Inflammatory macrophage treated with lipopolysaccharide for 1 hour (primary cell): ENCODE data around the gene FGF7.
A peak's percentile ranks its signal among the peaks of the same experiment; 100 is the strongest.
"Not testable (repeated sequence)": the region's sequence is repeated elsewhere in the genome, so short reads cannot be mapped to it uniquely, and the experiment has no call there.

ENCODE experiments used
- DNase-seq, 2 donors: peaks; one replicate each; pipeline ENCODE4 v3.0.0-alpha.2; 2020 to 2022

FGF7 gene

GRCh38 chr15:49439678-49440395 lies 16.8 kb downstream of the FGF7 start:
- no peak for DNase-seq

GRCh38 chr15:49441356-49441755 lies 18.3 kb downstream of the FGF7 start:
- DNase-seq, result no peak

- no peak for DNase-seq
Observed at GRCh38 chr15:49441816-49442215, 18.8 kb downstream of the FGF7 start.

DNA sequence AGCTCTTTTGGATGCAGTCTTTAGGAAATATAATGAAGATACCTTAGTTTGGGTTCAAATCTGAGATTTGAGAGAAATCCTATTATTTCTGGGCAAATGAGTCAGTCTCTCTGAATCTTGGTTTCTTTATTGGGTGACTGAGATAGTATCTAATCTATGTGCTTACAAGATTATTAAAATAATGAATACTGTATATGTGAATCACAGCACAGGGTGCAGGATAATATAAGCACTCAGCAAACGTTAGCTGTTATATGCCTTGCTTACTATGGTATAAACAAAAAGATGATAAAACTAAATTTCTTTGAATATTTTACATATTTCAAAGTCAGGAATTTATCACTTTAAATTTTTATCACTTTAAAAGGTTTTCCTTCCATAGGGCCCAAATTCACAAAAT lies 29.6 kb downstream of the FGF7 start:
- DNase-seq, result no peak

GRCh38 chr15:49456166-49456565 lies 33.1 kb downstream of the FGF7 start:
- no peak for DNase-seq

GRCh38 chr15:49458145-49458544 lies 35.1 kb downstream of the FGF7 start:
- DNase-seq, result no peak

DNA sequence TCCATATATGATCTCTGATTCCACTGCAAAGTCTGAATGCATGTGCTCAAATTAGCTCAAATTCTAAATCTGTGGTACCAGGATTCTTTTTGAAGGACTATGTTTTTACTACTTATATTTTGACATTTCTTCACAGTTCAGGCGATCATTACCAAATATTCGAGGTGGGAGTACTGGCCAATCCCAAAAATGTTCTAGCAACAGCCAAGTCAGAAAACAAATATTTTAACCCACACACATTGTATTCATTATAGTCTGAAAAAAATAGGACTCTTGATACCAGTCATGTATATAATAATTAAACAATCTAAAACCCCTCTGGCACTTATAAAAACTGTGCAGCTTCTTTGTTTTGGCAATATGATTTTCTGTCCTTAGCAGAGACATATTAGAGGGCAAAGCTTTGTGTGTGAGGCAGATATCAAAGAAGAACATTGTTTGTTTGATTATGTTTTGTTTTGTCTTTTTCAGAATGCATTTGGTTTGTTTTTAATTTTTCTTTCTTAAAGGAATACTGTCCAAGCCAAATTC lies 37.4 kb downstream of the FGF7 start:
- no peak for DNase-seq

GRCh38 chr15:49462232-49462844 lies 39.3 kb downstream of the FGF7 start:
- DNase-seq, result peak; percentile 24 to 64

GRCh38 chr15:49464522-49464921 lies 41.5 kb downstream of the FGF7 start:
- no peak for DNase-seq

DNA sequence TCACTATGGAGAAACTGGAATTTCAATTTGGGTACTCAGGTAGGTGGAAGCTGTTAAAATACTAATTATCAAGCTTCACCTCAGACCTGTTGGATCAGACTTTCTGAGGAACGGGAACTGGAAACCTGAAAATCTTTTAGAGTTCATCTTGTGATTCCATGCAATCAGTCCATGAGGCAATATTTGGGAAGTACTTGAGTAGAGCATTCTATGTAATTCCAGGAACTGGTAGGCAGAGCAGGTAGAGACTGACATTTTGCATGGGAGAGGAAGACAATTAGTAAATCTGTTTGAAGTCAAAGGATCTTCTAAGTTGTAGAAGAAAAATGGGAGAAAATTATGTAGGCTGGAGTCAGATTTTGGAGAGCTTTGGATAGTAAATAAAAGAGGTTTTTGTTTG lies 43.1 kb downstream of the FGF7 start:
- peak; percentile 17 to 28 for DNase-seq

- DNase-seq, result no peak
Observed at GRCh38 chr15:49467746-49468480, 44.9 kb downstream of the FGF7 start.

GRCh38 chr15:49468481-49468839 lies 45.4 kb downstream of the FGF7 start:
- no peak for DNase-seq

DNA sequence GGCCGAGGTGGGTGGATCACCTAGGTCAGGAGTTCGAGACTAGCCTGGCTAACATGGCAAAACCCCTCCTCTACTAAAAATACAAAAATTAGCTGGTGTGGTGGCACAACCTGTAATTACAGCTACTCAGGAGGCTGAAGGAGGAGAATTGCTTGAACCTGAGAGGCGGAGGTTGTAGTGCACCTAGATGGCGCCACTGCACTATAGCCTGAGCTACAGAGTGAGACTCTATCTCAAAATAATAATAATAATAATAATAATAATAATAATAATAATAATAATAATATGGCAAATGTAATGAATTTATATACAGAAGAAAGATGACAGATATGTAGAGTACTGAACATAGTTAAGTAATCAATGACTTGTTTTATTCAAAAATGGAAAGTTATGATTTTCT lies 48.2 kb downstream of the FGF7 start:
- peak in 1 of 2 donors; percentile 67 for DNase-seq

DNA sequence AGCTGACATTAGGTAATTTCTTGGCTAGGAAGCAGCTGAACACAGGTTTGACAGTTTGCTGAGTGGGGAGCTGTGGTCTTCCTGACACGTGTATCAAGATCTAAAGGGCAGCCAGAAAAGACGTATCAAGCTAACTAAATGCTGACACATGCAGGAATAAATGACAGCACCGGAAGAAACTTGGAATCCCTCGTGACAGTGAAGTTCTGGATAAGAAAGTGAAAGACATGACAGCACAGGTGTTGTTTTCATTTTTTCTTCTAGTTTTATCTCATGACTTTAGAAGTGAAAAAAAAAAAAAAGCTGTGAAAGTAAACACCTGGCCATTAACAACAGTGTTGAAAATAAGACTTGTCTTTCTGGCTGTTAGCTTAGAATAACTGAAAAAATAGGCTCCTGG lies 48.7 kb downstream of the FGF7 start:
- DNase-seq, result no peak

GRCh38 chr15:49472338-49472737 lies 49.3 kb downstream of the FGF7 start:
- no peak for DNase-seq

GRCh38 chr15:49473031-49473430 lies 50.0 kb downstream of the FGF7 start:
- no peak for DNase-seq

DNA sequence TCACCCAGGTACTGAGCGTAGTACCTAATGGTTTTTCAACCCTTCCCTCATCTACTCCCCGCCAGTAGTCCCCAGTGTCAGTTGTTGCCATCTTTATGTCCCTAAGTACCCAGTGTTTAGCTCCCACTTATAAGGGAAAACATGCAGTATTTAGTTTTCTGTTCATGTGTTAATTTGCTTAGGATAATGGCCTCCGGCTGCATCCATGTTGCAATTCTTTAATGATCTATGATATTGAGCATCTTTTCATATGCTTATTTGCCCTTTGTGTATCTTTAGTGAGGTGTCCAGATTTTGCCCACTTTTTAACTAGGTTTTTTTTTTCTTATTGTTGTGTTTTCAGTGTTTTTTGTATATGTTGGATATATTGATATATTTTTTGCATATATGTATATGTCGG lies 55.0 kb downstream of the FGF7 start:
- not testable (repeated sequence) for DNase-seq

- DNase-seq, result not testable (repeated sequence)
Observed at GRCh38 chr15:49478982-49479381, 55.9 kb downstream of the FGF7 start.

- not testable (repeated sequence) for DNase-seq
Observed at GRCh38 chr15:49485401-49485800, 62.4 kb downstream of the FGF7 start.

DNA sequence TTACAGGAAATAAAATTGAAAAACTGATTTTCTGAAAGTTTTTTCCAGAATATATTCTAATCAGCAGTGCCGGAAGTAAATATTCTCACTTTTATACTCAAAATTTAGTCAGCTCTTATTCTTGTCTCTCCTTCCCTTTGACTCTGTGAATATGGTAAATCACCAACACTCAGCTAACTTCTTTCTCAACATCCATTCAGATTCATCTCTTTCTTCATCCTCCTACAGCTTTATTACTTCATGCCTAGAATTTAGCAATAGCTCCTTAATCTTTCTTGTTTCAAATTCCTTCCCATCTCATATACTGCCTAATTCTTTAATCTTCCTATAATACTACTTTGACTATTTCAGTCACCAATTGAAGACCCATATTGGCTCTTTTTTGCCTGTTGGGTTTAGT lies 67.9 kb downstream of the FGF7 start:
- peak; percentile 80 to 97 for DNase-seq

DNA sequence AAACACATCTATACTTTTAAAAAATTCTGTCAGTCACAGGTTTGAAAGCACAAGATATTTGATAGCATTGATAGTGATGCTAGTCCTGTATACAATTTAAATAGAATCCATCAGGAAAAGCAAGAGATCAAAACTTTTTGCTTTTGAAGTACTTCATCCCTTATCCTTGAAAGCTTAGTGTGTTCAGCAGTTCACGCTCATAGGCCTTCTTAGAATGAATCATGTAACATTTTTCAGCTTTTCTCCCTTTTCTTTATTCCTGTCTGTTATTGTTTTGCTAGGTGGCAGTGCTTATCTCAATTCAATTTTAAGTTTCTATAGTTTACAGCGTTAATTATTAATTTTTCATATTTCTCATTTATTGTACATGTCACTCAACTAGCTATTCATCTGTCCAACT lies 69.1 kb downstream of the FGF7 start:
- DNase-seq, result peak in 1 of 2 donors; percentile 13

DNA sequence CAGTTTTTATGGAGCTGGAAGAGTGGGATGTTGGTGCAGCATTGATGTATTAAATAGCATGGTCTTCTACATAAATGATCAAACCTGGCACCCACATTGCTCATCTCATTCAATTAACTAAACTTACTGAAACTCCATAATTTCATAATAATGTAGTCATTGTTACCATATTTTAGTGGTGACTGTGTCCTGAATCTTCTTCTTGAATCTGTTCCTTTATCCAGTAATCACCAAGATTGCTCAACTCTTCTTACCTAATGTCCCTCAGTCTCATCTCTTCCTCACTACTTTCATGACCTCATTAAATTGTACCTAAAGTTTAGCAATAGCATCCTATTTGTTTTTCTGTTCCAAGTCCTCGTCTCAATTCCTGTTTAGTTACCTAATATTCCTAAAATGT lies 69.8 kb downstream of the FGF7 start:
- peak; percentile 95 to 96 for DNase-seq

GRCh38 chr15:49494842-49495241 lies 71.8 kb downstream of the FGF7 start:
- DNase-seq, result no peak
